ENCODE data around the gene SND1. TPM values are rescaled to one million over a fixed set of nuclear protein-coding genes. Genes with fewer than 3 reads are reported as not detected.

SND1 gene
- total RNA-seq, 1 experiment from 2014 or later = 218 TPM

GRCh38 chr7:128132426-128133069 lies 480.6 kb downstream of the SND1 start:
- Mint-ChIP-seq H3K27me3 (ENCODE audit: low read depth) (peaks cover 24% of the 10 kb centered on the region), H3K27ac (no peak overlapping the region; a peak in 1 of 7 replicates), H3K4me1 (peaks cover 6 to 8% of the 10 kb centered on the region in 2 experiments), H3K4me3 (no peak overlapping the region), H3K9me3 (peaks cover 6 to 7% of the 10 kb centered on the region in 2 experiments; a peak in 3 of 5 replicates), H3K36me3 (ENCODE audit: insufficient read depth in 1 of 3, low read depth in 3 of 3) (peaks cover 0 to 3% (median 0%) of the 10 kb centered on the region in 3 experiments; a peak in 1 of 7 replicates)
- no CpG with 5 or more reads among the region's 9 CpGs for WGBS (ENCODE audit: extremely low coverage, insufficient read length, low lambda C conversion rate)
- no peak overlapping the region for H3K18ac ChIP-seq (ENCODE audit: insufficient read length, low read depth, low read length)
- no peak overlapping the region for H4K91ac ChIP-seq (ENCODE audit: insufficient read length, low read depth, low read length)
- no peak overlapping the region for H4K8ac ChIP-seq (replicated peaks; ENCODE audit: insufficient read length, low read depth, low read length)
- H2AFZ ChIP-seq (ENCODE audit: low read length) = no peak overlapping the region
- H3K9me3 ChIP-seq (ENCODE audit: control insufficient read depth, low read depth, low read length) = no peaks in the 10 kb centered on the region
- no peak overlapping the region for H4K5ac ChIP-seq (ENCODE audit: insufficient read length, low read depth, low read length)
- no peak overlapping the region for H2AK5ac ChIP-seq (ENCODE audit: insufficient read length, low read length)
- no peak overlapping the region for H3K27ac ChIP-seq (ENCODE audit: insufficient read length, low read depth, low read length)
- no peak overlapping the region for H3K9ac ChIP-seq (ENCODE audit: extremely low read depth, insufficient read length, low read length)
- H3K23ac ChIP-seq (ENCODE audit: insufficient read length, low read depth, low read length) = no peak overlapping the region
- TF ChIP-seq CTCF (conservative IDR thresholded peaks at IDR 0.05) = no peak
- H3K4me1 ChIP-seq (ENCODE audit: insufficient read depth, low read length) = no peaks in the 10 kb centered on the region
- no peak overlapping the region for H3K4ac ChIP-seq (ENCODE audit: low read depth, low read length)
- H3K14ac ChIP-seq (ENCODE audit: insufficient read depth, low read length) = no peak overlapping the region
- no peak overlapping the region for H3K56ac ChIP-seq (ENCODE audit: insufficient read length, low read depth, low read length)
- no peak for DNase-seq
- H3K4me2 ChIP-seq (ENCODE audit: insufficient read depth, insufficient read length, low read length) = no peak overlapping the region
- H3K79me1 ChIP-seq (ENCODE audit: insufficient read depth, low read depth, low read length, poor library complexity, severe bottlenecking) = no peaks in the 10 kb centered on the region
- H2BK120ac ChIP-seq (ENCODE audit: low read depth, low read length, poor library complexity, severe bottlenecking) = no peak overlapping the region
- no peaks in the 10 kb centered on the region for H4K20me1 ChIP-seq (ENCODE audit: control insufficient read depth, insufficient read depth, insufficient read length)
- H3T11ph ChIP-seq (ENCODE audit: low read length) = no peak overlapping the region
- H2BK20ac ChIP-seq (ENCODE audit: low read depth, low read length, poor library complexity, severe bottlenecking) = no peak overlapping the region
- H2BK5ac ChIP-seq (ENCODE audit: insufficient read length, low read length) = no peak overlapping the region
- peaks cover 9% of the 10 kb centered on the region; the same call in 1 of the 2 replicates for H3K27me3 ChIP-seq (ENCODE audit: insufficient read depth, low read length)
- H2BK12ac ChIP-seq (ENCODE audit: insufficient read length, low read depth, low read length) = no peak overlapping the region
- peaks cover 11% of the 10 kb centered on the region for H3K23me2 ChIP-seq (ENCODE audit: insufficient read length, low read depth, low read length, poor library complexity, severe bottlenecking)
- H2BK15ac ChIP-seq (ENCODE audit: low read depth, low read length) = no peak overlapping the region
- H3K79me2 ChIP-seq (ENCODE audit: insufficient read depth, low read length) = no peaks in the 10 kb centered on the region

Data from H9 (cell line).